ENCODE measurements around the gene RPL13. TPM values are rescaled to one million over a fixed set of nuclear protein-coding genes. Genes with fewer than 3 reads are reported as not detected.

Gene RPL13
- total RNA-seq, 1 experiment from 2014 or later, result 2,140 TPM

GRCh38 chr16:89607453-89607852, 47.0 kb downstream of the RPL13 start:
- DNase-seq (ENCODE audit: low spot score), result no peak
- no peak overlapping the region for H3K27ac ChIP-seq (ENCODE audit: low read depth, low read length, poor library complexity, severe bottlenecking)
- ChIA-PET CTCF (no interaction called here), POLR2A (ENCODE audit: low non-redundant PET) (no interaction called here)
- no peaks in the 10 kb centered on the region for H3K27me3 ChIP-seq (replicated peaks; ENCODE audit: insufficient read depth, low read depth, low read length, poor library complexity)
- H3K9me3 ChIP-seq (ENCODE audit: low read depth, low read length, poor library complexity, severe bottlenecking), result no peaks in the 10 kb centered on the region
- H3K4me3 ChIP-seq (ENCODE audit: low read depth, low read length, poor library complexity, severe bottlenecking), result no peak overlapping the region
- TF ChIP-seq EZH2 (IDR thresholded peaks at IDR 0.05; ENCODE audit: borderline replicate concordance, low read depth, low read length, poor library complexity, severe bottlenecking) (no peak), CTCF (conservative IDR thresholded peaks at IDR 0.05; ENCODE audit: low read depth, low read length) (no peak)
- no TSS peak for BruUV-seq (replicated peaks)
- H3K36me3 ChIP-seq (ENCODE audit: insufficient read depth, low read length, poor library complexity, severe bottlenecking), result no peaks in the 10 kb centered on the region
- H3K4me1 ChIP-seq (ENCODE audit: insufficient read depth, low read length, poor library complexity, severe bottlenecking), result peaks cover 7% of the 10 kb centered on the region
- intact Hi-C loops (cut with micrococcal nuclease; ENCODE audit: unreplicated experiment), result no loop called here

GRCh38 chr16:89607937-89608740, 47.7 kb downstream of the RPL13 start:
- DNase-seq (ENCODE audit: low spot score), result no peak
- CTCF ChIA-PET, result no interaction called here
- no TSS peak for BruUV-seq (replicated peaks)
- Histone ChIP-seq H3K4me3 (ENCODE audit: low read depth, low read length, poor library complexity, severe bottlenecking) (no peak overlapping the region), H3K36me3 (ENCODE audit: insufficient read depth, low read length, poor library complexity, severe bottlenecking) (no peaks in the 10 kb centered on the region), H3K9me3 (ENCODE audit: low read depth, low read length, poor library complexity, severe bottlenecking) (no peaks in the 10 kb centered on the region), H3K4me1 (ENCODE audit: insufficient read depth, low read length, poor library complexity, severe bottlenecking) (peaks cover under 1% of the 10 kb centered on the region), H3K27ac (ENCODE audit: low read depth, low read length, poor library complexity, severe bottlenecking) (no peak overlapping the region), H3K27me3 (replicated peaks; ENCODE audit: insufficient read depth, low read depth, low read length, poor library complexity) (no peaks in the 10 kb centered on the region)
- intact Hi-C loops (cut with micrococcal nuclease; ENCODE audit: unreplicated experiment), result no loop called here
- TF ChIP-seq EZH2 (IDR thresholded peaks at IDR 0.05; ENCODE audit: borderline replicate concordance, low read depth, low read length, poor library complexity, severe bottlenecking), result no peak
- TF ChIP-seq CTCF (conservative IDR thresholded peaks at IDR 0.05; ENCODE audit: low read depth, low read length), result no peak
- POLR2A ChIA-PET (ENCODE audit: low non-redundant PET), result no interaction called here

GRCh38 chr16:89610108-89610453, 49.6 kb downstream of the RPL13 start:
- POLR2A ChIA-PET (ENCODE audit: low non-redundant PET), result no interaction called here
- H3K9me3 ChIP-seq (ENCODE audit: low read depth, low read length, poor library complexity, severe bottlenecking), result no peaks in the 10 kb centered on the region
- H3K27me3 ChIP-seq (replicated peaks; ENCODE audit: insufficient read depth, low read depth, low read length, poor library complexity), result no peaks in the 10 kb centered on the region
- TF ChIP-seq CTCF (conservative IDR thresholded peaks at IDR 0.05; ENCODE audit: low read depth, low read length), result no peak
- TF ChIP-seq EZH2 (IDR thresholded peaks at IDR 0.05; ENCODE audit: borderline replicate concordance, low read depth, low read length, poor library complexity, severe bottlenecking), result no peak
- DNase-seq (ENCODE audit: low spot score), result no peak
- CTCF ChIA-PET, result no interaction called here
- no peak overlapping the region for H3K27ac ChIP-seq (ENCODE audit: low read depth, low read length, poor library complexity, severe bottlenecking)
- no peaks in the 10 kb centered on the region for H3K36me3 ChIP-seq (ENCODE audit: insufficient read depth, low read length, poor library complexity, severe bottlenecking)
- no TSS peak for BruUV-seq (replicated peaks)
- H3K4me3 ChIP-seq (ENCODE audit: low read depth, low read length, poor library complexity, severe bottlenecking), result no peak overlapping the region
- intact Hi-C loops (cut with micrococcal nuclease; ENCODE audit: unreplicated experiment), result no loop called here
- no peaks in the 10 kb centered on the region for H3K4me1 ChIP-seq (ENCODE audit: insufficient read depth, low read length, poor library complexity, severe bottlenecking)

Data from A673 (cell line).